ENCODE measurements around the gene SEMA3D. TPM values are rescaled to one million over a fixed set of nuclear protein-coding genes. Genes with fewer than 3 reads are reported as not detected.

The SEMA3D gene
- polyA plus RNA-seq, 12 donors, result 12.1 to 72.9 (median 17.9) TPM; not detected in 1

- peak; percentile 68 for DNase-seq
Observed at GRCh38 chr7:85184599-85185423, 2.0 kb downstream of the SEMA3D start.

GRCh38 chr7:85183296-85183695 is 3.6 kb downstream of the SEMA3D start:
- DNase-seq, result no peak

- DNase-seq, result no peak
Observed at GRCh38 chr7:85178531-85179298, 8.1 kb downstream of the SEMA3D start.

GRCh38 chr7:85177316-85177715 is 9.5 kb downstream of the SEMA3D start:
- no peak for DNase-seq

GRCh38 chr7:85176197-85176596 is 10.7 kb downstream of the SEMA3D start:
- DNase-seq, result no peak

GRCh38 chr7:85175217-85175616 is 11.6 kb downstream of the SEMA3D start:
- no peak for DNase-seq

GRCh38 chr7:85172530-85172941 is 14.3 kb downstream of the SEMA3D start:
- peak; percentile 52 for DNase-seq

GRCh38 chr7:85167636-85168035 is 19.2 kb downstream of the SEMA3D start:
- no peak for DNase-seq

- no peak for DNase-seq
Observed at GRCh38 chr7:85165263-85165662, 21.6 kb downstream of the SEMA3D start.

- DNase-seq, result no peak
Observed at GRCh38 chr7:85164376-85164775, 22.5 kb downstream of the SEMA3D start.

GRCh38 chr7:85162721-85163120 is 24.1 kb downstream of the SEMA3D start:
- peak; percentile 54 for DNase-seq

GRCh38 chr7:85160223-85160622 is 26.6 kb downstream of the SEMA3D start:
- no peak for DNase-seq

GRCh38 chr7:85159003-85159402 is 27.9 kb downstream of the SEMA3D start:
- no peak for DNase-seq

- DNase-seq, result no peak
Observed at GRCh38 chr7:85156661-85157208, 30.1 kb downstream of the SEMA3D start.

- DNase-seq, result no peak
Observed at GRCh38 chr7:85154282-85154937, 32.4 kb downstream of the SEMA3D start.

GRCh38 chr7:85153715-85154114 is 33.1 kb downstream of the SEMA3D start:
- no peak for DNase-seq

GRCh38 chr7:85150624-85151023 is 36.2 kb downstream of the SEMA3D start:
- DNase-seq, result no peak

GRCh38 chr7:85144771-85145170 is 42.1 kb downstream of the SEMA3D start:
- DNase-seq, result no peak

- DNase-seq, result no peak
Observed at GRCh38 chr7:85135977-85136376, 50.9 kb downstream of the SEMA3D start.

GRCh38 chr7:85133560-85133959 is 53.3 kb downstream of the SEMA3D start:
- no peak for DNase-seq

- DNase-seq, result no peak
Observed at GRCh38 chr7:85133006-85133405, 53.9 kb downstream of the SEMA3D start.

- no peak for DNase-seq
Observed at GRCh38 chr7:85130702-85131101, 56.2 kb downstream of the SEMA3D start.

Measured in muscle of arm (tissue), 12 donors.